OCI-LY1 (cell line): ENCODE measurements around the gene GLYATL2.

Experiments
- CTCF ChIP-seq: fragments of 200-600 bp; sonication (generic), shearing (Covaris generic); IDR thresholded peaks from 2 replicates; pipeline ENCODE4 v1.5.1; 2017; ENCODE audit warnings: mild to moderate bottlenecking, antibody characterized with exemption, low read length, moderate library complexity, mixed read lengths
- EZH2 ChIP-seq: fragments of 200-600 bp; sonication (generic), shearing (Covaris generic); IDR thresholded peaks from 2 replicates; pipeline ENCODE4 v1.8.0; 2017; ENCODE audit warnings: borderline replicate concordance, mixed run types, mild to moderate bottlenecking, antibody characterized with exemption, low read length, moderate library complexity, mixed read lengths

GRCh38 chr11:58863697-58864096 is 19.2 kb upstream of the GLYATL2 start:
- no peak for TF ChIP-seq CTCF
- TF ChIP-seq EZH2, result no peak
